Thyroid gland (tissue), 4 donors: ENCODE data around the gene RIN1.

ENCODE experiments used
- CTCF ChIP-seq, 6 experiments: fragments of 200-600 bp in 3 of 6; fragments of 450-650 bp in 3 of 6; sonication (generic) in 3 of 6; IDR thresholded peaks; one replicate each; pipeline ENCODE4 v1.5.1; 2016 to 2019; ENCODE audit warnings: antibody characterized with exemption in 6 of 6, mild to moderate bottlenecking in 2 of 6, inconsistent platforms in 1 of 6, moderate library complexity in 1 of 6
- POLR2A ChIP-seq, 2 donors: fragments of 450-650 bp; IDR thresholded peaks; one replicate each; pipeline ENCODE4 v1.6.1; 2017; ENCODE audit warnings: antibody characterized with exemption in 2 of 2, mild to moderate bottlenecking in 2 of 2, moderate library complexity in 1 of 2

- no peak for TF ChIP-seq POLR2A (IDR thresholded peaks at IDR 0.05)
- TF ChIP-seq CTCF (IDR thresholded peaks at IDR 0.05): no peak
Measured at GRCh38 chr11:66361502-66361941, 25.3 kb upstream of the RIN1 start.
